IPS-11a (cell line): Measurements from ENCODE around the gene SH3GL3.
A peak's percentile ranks its signal among the peaks of the same experiment; 100 is the strongest.

Experiments used
- H3K4me3 ChIP-seq: one replicate; pipeline ENCODE4 v1.5.1; 2013; ENCODE audit warnings: low read depth, low read length, control low read depth

Gene SH3GL3

GRCh38 chr15:83610901-83611685 is 164.0 kb downstream of the SH3GL3 start:
- no peak overlapping the region for H3K4me3 ChIP-seq

- H3K4me3 ChIP-seq = no peak overlapping the region
Observed at GRCh38 chr15:83612226-83612625, 165.1 kb downstream of the SH3GL3 start.

- no peak overlapping the region for H3K4me3 ChIP-seq
Observed at GRCh38 chr15:83612898-83613635, 165.9 kb downstream of the SH3GL3 start.

GRCh38 chr15:83613714-83614113 is 166.6 kb downstream of the SH3GL3 start:
- H3K4me3 ChIP-seq = no peak overlapping the region

- no peak overlapping the region for H3K4me3 ChIP-seq
Observed at GRCh38 chr15:83616840-83617239, 169.7 kb downstream of the SH3GL3 start.

GRCh38 chr15:83626171-83626802 is 179.1 kb downstream of the SH3GL3 start:
- no peak overlapping the region for H3K4me3 ChIP-seq

- H3K4me3 ChIP-seq = no peak overlapping the region
Observed at GRCh38 chr15:83631534-83631933, 184.4 kb downstream of the SH3GL3 start.

- no peak overlapping the region for H3K4me3 ChIP-seq
Observed at GRCh38 chr15:83643201-83643600, 196.1 kb downstream of the SH3GL3 start.

GRCh38 chr15:83644439-83644838 is 197.3 kb downstream of the SH3GL3 start:
- H3K4me3 ChIP-seq = no peak overlapping the region

- H3K4me3 ChIP-seq = no peak overlapping the region
Observed at GRCh38 chr15:83650831-83651230, 203.7 kb downstream of the SH3GL3 start.

- no peak overlapping the region for H3K4me3 ChIP-seq
Observed at GRCh38 chr15:83651541-83651940, 204.4 kb downstream of the SH3GL3 start.

GRCh38 chr15:83652626-83653204 is 205.6 kb downstream of the SH3GL3 start:
- H3K4me3 ChIP-seq = no peak overlapping the region

GRCh38 chr15:83653288-83653638 is 206.1 kb downstream of the SH3GL3 start:
- peak overlapping the region; percentile 27 for H3K4me3 ChIP-seq

GRCh38 chr15:83653639-83654378 is 206.7 kb downstream of the SH3GL3 start, which contains the start of gene ADAMTSL3:
Gene ADAMTSL3, plus strand, starts transcription at chr15:83654123. Its CDS starts 1,639 bp downstream, at chr15:83655762.
- H3K4me3 ChIP-seq = peak within 1 kb of the TSS; percentile 39

GRCh38 chr15:83654379-83655236 is 207.5 kb downstream of the SH3GL3 start:
- H3K4me3 ChIP-seq = peak overlapping the region; percentile 39

- H3K4me3 ChIP-seq = no peak overlapping the region
Observed at GRCh38 chr15:83655237-83655616, 208.1 kb downstream of the SH3GL3 start.

GRCh38 chr15:83656192-83656591 is 209.1 kb downstream of the SH3GL3 start:
- no peak overlapping the region for H3K4me3 ChIP-seq

- no peak overlapping the region for H3K4me3 ChIP-seq
Observed at GRCh38 chr15:83656943-83657528, 209.9 kb downstream of the SH3GL3 start.

- H3K4me3 ChIP-seq = no peak overlapping the region
Observed at GRCh38 chr15:83657549-83657948, 210.4 kb downstream of the SH3GL3 start.
